Neural cell (in vitro differentiated cells): ENCODE results near the gene LAMC2.

Source experiments
- EP300 ChIP-seq: fragments of 450-650 bp; conservative IDR thresholded peaks from 2 replicates; pipeline ENCODE4 v1.6.1; 2014; ENCODE audit warnings: antibody characterized with exemption, mild to moderate bottlenecking, moderate library complexity; ENCODE audit not compliant: poor library complexity, severe bottlenecking
- RAD21 ChIP-seq: fragments of 450-650 bp; conservative IDR thresholded peaks from 2 replicates; pipeline ENCODE4 v1.6.1; 2014; ENCODE audit warnings: antibody characterized with exemption, mild to moderate bottlenecking, moderate library complexity
- TAF1 ChIP-seq: IDR thresholded peaks from 2 replicates; pipeline ENCODE4 v1.6.1; 2012; ENCODE audit warnings: low read depth
- TF ChIP-seq, protein P1 (sequence below): fragments of 450-650 bp; IDR thresholded peaks from 2 replicates; pipeline ENCODE4 v1.5.1; 2014; ENCODE audit warnings: antibody characterized with exemption, mild to moderate bottlenecking, moderate library complexity; ENCODE audit not compliant: poor library complexity, severe bottlenecking

DNA sequence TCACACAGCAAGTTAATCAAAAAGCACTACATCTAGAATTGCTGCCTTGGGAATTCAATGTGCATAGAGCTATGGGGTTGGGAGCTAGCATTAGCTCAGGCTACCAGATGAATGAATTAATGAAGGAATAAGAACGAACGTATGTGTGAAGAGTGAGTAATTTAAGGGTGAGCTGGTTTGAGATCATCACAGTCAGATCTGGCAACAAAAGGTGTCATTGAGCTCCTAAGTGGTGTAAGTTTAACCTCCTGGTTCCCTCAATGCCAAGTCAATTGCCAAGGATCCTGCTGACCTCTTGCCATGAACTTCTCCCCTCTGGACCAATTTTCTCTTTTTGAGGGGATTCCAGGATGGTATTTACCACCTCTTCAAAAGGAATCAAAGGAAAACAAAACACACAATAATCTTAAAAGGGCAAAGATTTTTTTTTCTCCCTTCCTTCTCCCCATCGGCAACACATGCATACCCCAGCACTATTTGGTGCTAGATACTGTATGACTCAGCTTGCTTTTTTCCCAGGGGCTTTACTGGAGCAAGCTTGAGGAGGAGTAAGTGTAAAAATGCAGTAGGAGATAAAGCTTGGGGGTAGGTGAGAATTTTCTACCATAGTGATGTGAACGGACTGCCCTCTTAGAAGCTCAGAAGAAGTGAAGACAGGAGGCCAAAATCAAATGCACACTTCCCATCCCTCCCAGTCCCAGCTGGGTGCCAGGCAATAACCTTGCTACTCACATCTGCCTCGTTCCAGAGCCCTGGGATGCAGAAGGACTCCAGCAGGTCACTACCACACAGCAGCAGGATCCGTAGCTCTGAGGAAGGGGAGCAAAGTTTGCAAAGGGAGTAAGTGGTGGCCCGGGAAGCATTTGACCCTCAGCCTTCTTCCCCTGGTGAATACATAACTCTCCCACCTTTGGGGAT is 92.0 kb downstream of the LAMC2 start:
- TF ChIP-seq, protein P1, sequence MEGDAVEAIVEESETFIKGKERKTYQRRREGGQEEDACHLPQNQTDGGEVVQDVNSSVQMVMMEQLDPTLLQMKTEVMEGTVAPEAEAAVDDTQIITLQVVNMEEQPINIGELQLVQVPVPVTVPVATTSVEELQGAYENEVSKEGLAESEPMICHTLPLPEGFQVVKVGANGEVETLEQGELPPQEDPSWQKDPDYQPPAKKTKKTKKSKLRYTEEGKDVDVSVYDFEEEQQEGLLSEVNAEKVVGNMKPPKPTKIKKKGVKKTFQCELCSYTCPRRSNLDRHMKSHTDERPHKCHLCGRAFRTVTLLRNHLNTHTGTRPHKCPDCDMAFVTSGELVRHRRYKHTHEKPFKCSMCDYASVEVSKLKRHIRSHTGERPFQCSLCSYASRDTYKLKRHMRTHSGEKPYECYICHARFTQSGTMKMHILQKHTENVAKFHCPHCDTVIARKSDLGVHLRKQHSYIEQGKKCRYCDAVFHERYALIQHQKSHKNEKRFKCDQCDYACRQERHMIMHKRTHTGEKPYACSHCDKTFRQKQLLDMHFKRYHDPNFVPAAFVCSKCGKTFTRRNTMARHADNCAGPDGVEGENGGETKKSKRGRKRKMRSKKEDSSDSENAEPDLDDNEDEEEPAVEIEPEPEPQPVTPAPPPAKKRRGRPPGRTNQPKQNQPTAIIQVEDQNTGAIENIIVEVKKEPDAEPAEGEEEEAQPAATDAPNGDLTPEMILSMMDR, result no peak
- TF ChIP-seq EP300 (no peak), RAD21 (no peak), TAF1 (no peak)
